ENCODE results near the gene CTBP2.

Gene CTBP2

DNA sequence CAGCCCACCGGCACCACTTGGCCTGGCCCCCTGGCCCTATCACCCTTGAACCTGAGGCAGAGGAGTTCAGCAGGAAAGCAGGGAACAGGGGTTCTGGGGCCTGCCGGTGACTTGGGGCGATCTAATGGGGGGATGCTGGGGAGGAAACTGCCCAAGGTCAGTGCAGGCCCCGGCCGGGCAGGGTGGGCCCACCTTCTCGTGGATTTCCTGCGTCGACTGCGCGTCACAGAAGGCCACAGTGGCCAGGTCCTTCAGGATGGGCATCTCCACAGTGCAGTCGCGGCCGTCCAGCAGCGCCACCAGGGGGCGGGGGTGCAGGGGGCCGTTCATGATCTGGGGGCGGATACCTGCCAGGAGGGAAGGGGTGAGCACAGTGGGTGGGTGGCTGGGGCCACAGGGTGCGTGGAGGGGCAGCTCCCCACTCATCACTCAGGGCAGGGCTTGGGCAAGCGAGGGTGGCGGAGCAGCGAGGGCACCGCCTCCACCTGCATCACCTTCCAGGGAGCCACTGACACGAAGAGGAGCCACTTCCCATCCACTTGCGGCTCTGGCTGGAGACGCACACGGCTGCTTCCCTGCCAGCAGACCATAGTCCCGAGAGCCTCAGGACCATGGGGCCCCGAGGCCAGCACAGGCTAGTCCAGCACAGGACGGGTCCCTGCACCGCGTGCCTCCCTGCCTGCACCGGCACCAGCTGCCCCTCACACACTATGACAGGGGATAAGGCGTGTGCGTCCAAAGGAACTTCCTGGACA is 157.0 kb downstream of the CTBP2 start:
- DNase-seq: no peak

DNA sequence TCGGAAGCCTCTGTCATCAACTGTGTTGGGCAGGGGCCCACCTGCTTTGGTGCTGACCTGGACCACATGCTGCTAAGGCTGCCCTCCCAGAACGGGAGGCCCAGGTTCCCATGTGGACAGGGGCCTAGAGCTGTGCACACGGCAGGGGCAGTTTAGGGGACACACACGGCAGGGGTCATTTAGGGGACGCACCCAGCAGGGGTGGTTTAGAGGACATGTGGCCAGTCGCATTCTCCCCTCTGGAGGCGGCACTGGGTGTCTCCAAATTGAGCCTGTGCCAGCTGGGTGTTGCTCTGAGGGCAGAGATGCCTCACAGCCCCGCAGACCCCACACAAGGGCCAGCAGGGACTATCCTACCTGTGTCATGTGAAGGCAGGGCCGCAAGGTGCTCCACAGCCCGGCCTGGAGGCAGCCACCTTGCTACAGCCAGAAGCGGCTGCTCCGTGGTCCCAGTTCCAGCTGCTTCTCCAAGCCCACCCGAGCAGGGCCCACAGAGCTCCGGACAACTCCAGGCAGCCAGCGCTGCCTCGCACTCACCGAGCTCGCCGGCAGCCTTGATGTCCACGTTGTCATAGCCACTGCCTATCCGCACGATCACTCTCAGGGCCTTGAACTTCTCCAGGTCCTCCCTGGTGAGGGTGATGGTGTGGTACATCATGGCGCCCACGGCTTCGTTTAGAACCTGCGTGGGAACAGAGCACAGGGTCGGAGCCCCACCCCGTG is 157.8 kb downstream of the CTBP2 start:
- DNase-seq: no peak

DNA sequence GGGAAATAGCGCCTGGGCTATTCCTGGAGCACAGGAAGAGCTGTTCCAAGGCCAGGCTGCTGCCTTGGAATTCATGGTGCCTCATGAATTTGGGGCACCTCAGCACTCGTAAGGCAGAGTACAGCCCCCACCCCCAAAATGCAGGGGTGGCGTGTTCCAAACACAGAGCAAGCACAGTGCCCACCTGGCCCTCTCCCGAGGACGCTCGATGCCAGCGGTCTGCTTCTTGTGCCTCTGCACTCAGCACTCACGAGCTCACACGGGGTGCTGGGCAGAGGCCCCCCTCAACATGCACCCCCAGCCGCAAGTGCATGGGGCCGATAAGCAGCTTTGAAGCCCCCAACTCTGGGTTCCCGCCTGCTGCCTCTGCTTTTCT is 158.3 kb downstream of the CTBP2 start:
- DNase-seq: no peak

DNA sequence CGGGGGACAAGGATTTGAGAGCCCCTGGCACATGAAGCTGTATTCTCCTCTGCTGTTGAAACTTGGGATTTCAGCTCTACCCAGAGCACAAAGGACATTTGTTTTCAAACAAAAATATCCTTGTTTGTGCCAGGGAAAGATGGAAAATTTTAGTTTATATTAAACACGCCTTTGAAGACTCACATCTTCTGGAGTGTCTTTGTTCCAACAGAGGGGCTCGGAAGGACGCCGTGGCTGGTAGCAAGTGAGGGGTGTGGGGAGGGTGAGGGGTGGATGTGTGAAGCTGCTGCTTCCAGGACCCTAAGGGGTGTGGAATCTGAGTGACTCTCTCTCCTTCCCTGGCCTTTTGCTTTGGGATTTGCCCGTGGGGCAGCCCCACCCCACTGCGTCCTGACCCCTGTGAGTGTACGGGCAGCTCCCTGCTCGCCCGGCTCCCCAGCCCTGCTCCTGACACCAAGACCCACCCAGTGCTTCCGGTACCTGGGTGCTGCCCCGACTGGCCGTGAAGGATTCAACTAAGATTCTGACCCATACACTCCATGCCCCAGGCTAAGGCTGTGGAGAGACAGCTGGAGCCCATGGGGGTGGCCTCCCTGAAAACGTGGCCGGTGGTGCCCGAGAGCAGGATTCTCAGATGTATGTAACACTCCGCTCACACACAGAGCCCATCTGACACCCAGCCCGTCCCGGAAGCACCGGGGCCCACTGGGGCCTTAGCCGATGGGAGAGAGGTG is 158.9 kb downstream of the CTBP2 start:
- DNase-seq: no peak

DNA sequence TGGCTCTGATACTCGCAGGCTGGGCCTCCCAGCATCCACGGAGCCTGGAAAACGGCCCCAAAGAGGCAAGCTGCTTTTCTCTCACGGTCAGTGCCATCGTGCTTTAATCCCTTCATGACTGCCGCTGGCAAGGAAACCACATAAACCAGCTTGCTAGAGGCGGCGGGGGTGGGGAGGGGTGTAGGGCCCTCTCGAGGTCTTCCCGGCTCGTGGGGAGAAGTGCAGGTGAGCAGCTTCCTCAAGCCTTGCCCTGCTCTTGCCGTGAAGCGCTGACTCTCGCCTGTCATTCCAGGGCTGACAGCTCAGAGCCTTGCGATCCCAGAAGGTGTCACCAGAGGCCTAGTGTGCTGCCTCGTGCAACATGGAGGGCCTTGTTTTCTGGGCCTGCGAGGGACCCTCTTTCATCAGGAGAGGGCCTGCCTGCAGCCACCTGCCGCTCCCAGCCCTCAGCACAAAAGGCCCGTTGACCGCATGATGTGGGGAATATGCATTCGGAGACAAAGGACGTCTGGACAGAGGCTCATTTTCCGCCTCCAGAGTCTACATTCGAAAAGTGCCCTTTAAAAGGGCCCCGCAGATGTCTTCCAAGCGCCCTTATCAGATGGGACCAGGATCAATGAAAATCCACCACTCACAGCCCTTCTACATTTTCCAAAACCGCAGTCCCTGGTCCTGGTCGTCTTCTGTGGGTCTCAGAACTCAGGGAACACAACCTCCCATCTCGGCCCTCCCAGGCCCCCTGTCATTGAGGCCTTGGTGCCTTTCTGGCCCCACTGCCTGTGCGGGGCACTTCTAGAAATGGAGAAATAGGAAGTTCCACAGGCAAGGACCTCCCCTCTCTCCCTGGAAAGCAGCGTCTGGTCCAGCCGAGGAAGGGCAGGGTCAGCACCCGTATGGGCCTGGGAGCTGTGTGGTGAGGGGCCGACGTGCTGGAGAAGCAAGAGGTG is 159.7 kb downstream of the CTBP2 start:
- no peak for DNase-seq

DNA sequence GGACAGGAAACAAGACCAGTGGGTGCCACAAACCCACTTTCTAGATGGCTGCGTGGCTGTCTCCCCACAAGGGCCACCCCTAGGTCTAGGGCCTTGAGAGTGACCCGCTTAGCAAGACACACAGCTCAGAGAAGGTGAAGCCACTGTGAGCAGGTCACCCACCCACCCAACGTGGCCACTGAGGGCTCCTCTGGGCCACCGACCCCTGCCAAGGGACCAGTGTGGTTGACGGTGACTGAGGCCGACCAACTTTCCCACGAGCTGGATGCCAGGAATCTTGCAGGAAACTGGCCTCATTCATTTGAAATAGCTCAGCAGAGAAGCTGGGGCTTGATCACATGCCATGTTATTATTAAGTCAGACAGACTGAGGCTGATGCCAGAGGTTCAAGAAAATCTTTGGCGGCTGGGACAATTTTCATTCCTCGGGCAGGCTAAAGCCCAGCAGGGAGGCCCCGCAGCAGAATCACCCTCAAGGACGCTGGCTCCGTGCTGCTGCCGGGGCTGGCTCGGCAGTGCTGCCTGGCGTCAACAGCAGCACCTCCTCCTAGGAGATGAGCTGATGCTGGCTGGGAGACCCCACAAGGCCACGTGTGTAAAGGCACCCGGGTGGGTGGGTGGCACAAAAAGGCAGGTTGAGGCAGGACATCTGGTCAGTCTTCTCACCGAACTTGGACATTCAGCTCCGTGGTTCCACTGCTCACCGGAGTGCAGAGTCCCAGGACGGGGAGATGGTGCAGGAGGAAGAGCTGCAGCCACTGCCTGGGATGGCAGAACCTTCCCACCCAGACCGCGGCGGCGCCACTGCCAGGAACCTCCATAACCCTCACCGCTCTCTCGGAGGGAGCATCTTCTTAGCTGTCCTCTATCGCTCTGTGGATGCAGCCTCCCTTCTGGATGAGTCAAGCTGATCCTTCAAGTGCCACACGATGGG is 160.7 kb downstream of the CTBP2 start:
- no peak for DNase-seq

DNA sequence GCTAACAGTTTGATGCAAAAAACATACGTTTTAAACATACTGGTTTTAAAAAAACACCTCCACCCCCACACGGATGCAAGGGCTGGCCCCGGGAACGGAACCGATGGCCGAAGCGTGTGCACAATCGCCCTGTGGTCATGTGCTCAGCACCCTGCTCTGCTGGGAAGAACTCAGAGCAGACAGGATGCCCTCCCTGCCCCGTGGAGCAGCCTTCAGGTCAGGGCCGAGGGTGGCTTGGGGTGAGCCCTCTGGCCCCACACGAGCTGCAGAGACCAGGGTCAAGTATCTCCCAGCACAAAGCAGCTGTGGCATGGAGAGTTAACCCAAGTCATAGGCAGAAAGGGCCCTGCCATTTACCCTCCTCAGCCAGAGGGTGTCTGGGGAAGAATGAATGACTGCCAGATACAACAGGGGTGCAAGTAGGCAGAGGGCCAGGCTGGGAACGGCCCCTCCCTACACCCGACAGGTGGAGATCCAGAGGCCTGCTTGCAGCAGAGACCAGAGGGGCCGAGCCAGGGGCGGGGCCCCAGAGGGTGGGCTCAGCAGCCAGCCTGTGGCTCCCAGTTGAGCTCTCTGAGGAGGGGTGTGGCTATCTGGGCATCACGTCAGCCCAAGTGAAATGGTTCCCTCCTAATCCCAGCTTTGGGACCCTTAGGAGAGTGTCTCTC is 161.6 kb downstream of the CTBP2 start:
- no peak for DNase-seq

DNA sequence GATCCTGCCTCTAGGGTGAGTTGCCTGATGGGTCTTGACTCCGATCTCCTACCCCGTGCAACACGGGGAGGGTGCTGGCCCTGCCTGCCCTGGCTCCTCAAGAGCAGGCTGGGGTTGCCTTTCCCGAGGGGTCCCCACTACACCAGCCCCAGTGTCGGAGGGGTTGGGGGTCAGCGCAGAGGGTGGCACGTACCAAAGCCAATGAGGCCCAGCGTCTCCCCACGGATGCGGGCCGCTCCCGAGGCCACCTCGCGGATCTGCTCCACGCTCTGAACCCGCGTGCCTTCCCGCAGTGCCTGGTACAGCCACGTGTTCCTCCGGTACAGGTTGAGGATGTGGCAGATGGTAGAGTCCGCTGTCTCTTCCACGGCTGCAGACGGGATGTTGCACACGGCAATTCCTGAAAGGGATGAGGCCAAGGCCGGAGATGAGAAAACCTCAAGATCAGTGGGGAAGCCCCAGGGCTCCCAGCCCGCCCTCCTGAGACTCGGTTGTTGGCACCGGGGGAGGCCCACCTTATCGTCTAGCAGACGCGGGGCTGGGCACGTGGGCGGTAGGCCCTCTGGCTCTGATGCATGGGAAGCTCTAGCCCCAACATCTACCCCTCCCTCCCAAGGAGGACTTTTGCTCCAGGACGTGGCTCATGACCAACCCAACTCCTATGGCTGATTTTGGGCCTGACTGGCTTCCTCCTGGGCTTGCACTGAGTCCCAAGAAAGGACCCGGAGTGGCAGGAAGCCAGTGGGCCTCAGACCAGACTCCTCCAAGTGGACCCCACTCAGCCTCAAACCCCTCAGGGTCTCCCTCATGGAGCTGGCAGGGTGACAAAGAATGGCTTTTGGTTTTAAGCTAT is 162.4 kb downstream of the CTBP2 start:
- no peak for DNase-seq

DNA sequence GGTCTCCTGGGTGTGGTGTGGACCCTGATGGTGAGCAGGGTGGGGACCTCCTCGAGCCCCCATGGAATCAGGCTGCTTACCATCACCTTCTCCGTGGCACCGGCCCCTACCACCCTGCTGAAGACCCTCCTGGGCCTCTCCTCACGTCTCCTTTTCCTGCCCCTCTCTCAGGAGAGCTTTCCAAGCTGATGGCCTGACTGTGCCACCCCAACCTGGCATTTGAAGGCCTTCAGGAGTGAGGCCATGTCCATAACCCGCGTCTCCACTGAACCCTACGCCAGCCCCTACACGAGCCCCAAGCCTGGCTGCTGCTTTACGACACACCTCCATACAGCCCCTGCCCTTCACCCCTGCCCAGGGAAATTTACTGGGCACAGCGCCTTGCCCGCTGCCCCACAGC is 163.1 kb downstream of the CTBP2 start:
- DNase-seq: no peak

DNA sequence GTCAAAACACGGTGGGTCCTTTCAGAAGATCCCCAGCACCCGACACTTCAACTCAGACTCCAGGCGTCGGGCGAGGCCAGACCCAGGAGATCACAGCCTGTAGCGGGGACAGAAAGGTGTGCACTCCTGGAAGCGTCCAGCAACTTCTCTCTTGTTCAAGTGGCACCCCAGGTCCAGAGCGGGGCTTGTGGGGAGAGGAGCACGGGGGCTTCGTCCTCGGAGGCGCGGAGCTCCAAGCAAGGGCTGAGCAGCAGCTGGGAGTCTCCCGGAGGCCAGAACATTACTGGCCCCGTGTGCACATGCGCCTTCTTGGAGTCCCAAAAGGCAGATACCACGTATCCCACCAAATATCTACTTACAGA is 163.5 kb downstream of the CTBP2 start:
- no peak for DNase-seq

DNA sequence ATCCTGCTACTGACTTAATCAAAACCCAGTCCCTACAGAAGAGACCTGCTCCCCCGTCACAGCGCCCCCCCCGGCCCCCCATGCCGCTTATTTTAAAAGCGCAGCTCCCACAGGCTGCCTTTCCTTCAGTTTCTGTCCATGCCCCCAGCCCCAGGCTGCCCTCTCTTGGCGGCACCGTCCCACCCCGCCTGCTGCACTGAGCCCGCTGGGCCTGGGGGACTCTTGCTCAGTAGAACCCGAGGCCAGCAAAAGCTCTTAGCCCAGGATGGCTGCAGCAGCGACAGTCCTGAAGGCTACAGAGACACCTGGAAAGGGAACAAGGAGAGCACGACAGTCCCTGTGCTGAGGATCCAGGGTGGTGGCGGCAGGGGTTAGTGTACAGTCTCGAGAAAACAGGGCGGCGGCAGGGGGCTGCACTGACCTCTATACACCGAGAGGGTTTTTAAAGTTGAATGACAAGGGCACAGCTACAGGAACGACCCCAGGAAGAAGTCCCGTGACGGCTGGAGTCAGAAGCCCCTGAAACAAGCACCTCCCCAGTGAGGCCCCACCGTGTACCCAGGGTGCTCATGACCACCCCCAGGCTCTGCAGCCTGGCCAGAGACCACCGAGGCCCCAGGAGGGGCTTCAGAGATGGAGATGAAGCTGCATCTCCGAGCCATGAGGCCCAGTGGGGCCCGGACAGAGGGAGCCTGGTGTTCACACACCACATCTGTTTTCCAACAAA is 164.1 kb downstream of the CTBP2 start:
- DNase-seq: no peak

DNA sequence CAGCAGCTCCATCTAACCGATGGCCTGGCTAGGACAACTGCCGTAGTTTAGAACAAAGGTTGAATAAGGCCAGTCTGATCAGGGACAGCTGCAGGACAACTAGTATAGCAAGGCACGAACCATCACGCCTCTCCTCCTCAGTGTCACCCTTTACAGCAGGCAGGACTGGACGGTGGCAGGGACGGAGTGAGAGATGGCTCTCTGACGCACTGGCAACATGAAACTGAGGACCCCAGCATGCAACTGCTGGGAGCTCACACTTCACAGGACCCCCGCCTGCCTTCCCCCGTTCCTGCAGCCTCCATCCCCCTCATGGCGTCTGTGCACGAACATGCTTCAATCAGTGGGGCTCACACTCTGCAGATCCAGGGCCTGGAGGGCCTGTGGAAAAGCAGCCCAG is 164.8 kb downstream of the CTBP2 start:
- DNase-seq: no peak

DNA sequence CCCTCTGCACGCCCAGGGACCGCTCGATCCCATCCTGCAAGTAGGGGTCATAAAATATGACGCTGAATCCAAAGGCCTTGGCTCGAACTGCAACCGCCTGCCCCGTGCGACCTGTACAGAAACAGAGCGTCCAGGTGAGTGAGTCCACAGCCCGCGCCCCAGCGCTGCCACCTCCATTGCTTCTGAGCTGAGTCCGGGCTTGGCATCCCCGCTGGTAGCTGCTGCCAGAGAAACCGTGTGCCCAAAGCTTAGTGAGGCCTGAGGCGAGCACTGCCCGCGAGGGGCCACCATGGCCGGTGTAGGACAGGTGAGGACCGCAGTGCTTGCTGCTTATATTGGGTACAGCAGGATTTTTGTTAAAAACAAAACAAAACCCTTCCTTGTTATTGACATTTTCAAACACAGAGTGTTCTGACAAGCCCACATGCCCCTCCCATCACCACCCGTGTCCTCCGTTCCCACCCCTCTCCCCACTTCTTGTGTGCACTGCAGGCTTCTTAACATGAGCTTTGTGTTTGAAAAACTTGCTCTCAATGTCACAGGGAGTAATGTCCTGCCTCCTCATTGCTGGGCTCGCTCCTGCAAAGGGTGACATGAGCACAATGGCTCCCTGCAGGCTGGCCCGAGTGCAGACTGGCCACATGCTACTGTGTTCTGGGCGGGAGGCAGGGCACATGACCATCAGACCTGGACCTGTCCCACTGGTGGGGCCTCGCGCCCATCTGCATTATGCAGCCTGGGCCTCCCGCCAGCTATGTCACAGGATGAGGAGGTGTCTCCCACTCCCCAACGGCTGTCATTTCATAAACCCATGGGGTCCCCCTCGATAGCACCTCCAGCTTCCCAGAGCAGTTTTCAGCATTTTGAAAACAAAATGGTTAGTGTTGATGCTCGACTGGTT is 165.5 kb downstream of the CTBP2 start:
- DNase-seq: no peak

DNA sequence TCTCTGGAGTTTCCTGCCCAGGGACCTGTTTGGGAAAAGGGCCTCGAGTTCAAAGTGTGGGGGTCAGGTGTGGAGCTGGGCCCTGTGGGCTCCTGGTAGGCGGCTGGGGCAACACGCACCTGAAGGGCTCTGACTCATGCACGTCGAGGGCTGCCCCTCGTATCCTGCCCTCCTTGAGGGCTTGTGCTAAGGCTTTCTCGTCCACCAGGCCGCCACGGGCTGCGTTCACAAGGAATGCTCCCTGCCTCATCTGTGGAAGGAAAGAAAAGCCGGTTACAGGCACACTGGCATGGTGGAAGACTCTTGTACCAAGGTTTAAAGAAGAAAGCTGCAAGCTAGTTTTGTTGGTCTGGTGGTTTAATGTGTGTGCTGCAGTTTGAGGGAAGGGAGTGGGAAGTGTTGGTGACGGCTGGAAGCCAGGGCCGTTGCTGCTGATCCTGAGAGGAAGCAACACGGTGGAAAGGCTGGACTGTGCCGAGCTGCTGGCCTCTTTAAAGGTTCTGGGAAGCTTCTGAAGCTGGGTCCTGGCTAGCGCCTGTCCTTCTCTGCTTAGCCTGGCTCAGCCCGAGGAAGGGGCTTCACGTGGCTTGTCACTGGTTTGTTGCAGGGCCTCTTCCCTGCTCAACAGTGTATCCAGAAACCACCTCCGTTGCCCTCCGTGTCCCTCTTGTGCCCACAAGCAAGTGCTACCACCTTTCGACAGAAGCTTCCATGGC is 166.5 kb downstream of the CTBP2 start:
- DNase-seq: no peak

DNA sequence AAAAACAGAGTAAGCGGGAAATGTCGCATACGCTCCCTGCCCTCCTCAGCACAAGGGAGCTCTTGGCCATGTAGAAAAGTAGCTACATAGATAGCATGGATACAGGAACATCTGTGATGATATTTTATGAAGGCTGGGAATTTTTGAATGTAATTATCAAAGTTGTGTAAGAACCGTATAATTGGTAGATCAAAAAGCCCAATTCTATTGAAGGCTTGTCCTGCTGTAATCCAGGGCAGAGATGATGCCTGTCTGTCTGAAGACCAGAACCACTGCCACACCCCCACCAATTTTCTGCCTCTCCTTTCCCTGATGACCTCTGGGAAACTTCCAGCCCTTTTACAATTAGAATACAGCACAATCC is 167.0 kb downstream of the CTBP2 start:
- DNase-seq: no peak

DNA sequence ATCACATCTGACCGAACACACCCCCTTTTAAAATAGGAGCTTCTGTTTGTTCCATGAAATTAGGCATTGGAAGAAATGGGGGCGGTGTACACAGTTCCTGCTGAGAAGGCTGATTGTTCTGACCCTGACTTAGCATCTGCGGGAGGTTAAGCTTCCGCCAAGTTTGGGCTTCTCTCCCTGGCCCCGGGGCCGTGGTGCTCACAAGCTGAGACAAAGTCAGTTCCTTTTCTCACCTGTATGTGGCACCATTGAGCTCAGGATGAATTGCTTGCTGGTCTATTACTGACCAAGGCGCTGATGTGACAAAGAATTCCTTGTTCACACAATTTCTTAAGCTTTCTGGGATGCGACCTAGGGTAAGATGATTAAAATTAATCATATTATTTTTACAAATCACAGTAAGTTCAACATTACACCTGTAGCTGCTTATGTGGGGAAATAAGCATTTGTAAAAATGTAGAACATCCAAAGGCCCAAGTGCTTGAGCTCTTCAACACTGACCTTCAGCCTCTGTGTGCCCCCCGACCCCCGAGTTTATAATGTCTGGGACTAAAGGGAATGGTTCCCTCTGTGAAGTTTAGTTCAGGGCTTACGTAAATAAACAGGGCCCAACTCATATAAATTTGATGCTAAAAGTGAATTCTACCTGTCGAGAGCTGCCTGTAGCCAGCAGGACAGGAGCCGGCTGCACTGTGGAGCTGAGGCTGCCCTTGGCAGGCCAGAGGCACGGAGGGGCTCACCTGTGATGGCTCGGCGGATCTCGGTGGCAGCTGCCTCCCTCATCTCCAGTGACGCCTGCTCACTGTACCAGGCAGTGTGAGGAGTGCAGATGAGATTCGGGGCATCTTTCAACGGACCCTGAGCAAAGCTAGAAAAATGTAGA is 167.7 kb downstream of the CTBP2 start:
- DNase-seq: no peak

DNA sequence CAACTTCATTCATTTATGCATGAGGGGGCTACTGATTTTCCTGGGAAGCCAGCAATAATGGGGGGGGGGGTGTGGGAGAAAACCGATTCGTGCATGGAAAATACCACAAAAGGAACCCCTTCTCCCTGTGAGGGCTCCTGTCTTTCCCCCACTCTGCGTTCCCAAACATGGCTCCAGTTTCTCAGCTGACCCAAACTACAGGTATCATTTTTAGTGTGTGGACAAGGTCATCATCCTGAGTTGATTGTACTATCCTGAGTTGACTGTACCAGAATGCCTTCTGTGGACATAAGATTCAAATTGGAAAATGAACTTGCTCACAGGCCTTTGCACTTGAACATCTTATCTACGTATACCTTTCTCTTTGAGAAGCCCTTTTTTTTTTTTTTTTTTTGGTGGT is 168.5 kb downstream of the CTBP2 start:
- DNase-seq: no peak
